HG03095 (cell line): ENCODE data around the gene CDK13.
"Not testable (repeated sequence)": the region's sequence is repeated elsewhere in the genome, so short reads cannot be mapped to it uniquely, and the experiment has no call there.

ENCODE experiments used
- ATAC-seq: cut with Tn5 transposase; IDR thresholded peaks from one replicate; pipeline ENCODE4 v1.9.1; 2021; ENCODE audit warnings: moderate library complexity; ENCODE audit not compliant: unreplicated experiment

Gene CDK13

DNA sequence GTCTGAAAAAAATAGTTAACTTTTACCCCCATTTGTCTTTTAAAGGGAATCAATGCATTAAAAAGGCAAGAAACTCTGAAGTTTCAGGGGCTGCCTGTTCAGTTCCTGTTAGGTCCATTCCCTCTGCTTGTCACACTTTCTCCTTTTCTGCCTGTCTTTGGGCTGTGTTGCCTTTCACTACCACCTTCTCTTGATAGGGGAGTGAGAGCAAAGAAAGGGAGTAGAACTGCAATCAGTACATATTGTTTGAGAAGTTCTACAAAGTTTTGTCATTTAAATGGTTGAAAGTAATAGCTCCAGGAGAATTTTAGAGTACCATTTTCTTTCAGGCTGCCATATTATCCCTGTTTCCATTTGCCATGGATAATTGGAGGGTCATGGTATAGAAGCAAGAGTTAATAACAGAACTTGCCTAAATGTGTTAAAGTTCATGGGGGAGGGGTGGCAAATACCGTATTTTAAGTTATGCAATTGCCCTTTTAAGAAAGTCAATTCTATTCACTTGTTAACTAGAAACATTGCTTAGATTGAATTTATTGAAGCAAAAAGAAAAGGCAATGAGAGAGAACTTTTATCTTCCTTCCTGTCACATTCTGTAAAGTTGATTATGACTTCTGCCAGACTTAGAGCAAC, 145.8 kb downstream of the CDK13 start:
- no peak for ATAC-seq

DNA sequence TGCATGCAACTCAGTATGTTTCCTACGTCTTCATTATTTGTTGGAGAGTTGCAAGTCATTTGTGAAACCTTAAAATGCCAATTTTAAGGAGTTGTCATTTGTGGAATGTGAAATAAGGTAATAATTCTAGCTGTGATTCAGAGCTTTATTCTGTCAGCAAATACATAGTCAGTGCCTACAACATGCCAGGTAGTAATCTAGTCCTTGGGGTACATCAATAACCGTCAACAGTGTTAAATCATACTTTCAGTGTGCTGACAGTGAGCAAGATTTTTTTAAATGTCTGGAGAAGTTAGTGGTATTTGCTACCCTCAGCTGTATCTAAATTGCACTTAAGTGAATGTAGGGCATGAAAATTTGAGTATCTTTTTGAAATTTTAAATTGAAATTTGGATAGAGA, 147.7 kb downstream of the CDK13 start:
- no peak for ATAC-seq

DNA sequence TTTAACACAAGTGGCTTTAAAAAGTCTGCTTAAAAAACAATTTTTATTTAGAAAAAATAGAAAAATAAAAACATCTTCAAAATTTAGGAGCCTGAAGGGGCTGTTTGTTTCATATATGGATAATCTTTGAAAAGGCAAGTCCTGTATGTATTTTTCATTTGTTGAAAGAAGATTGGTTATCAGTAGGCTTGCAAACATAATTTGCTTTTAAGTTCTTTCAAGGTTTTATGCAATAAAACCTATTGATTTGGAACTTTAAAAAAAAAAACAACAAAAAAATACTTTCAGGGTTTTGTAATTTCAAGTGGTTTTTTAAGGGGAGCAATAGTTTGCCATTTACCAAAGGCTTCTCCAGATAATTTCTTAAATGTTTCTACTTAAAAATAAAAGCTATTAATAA, 148.8 kb downstream of the CDK13 start:
- no peak for ATAC-seq

DNA sequence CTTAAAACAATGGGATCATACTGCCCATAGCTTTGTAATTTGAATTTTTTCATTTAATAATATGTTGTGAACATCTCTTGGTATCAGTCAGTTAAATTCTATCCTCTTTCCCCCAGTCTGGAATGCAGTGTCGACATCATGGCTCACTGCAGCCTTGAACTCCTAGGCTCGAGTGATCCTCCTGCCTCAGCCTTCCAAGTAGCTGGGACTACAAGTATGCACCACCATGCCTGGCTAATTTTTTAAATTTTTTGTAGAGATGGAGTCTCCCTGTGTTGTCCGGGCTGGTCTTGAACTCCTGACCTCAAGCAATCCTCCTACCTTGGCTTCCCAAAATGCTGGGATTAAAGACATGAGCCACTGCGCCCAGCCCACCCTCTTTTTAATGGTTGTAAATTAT, 149.8 kb downstream of the CDK13 start:
- no peak for ATAC-seq

DNA sequence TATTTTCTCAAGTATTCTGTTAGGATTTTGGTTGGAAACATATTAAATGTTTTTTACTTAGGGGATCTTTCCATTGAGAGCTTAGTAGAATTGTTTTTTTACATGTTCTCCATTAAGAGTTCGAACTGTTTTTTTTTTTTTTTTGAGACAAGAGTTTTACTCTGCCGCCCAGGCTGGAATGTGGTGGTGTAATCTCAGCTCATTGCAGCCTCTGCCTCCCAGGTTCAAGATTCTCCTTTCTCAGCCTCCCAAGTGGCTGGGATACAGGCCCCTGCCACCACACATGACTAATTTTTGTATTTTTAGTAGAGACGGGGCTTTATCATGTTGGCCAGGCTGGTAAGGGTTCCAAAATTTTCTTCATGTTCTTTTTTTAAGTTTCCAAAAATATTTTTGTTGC, 151.1 kb downstream of the CDK13 start:
- no peak for ATAC-seq

GRCh38 chr7:40102897-40103296, 152.8 kb downstream of the CDK13 start:
- ATAC-seq = no peak

- no peak for ATAC-seq
Observed at GRCh38 chr7:40105879-40106473, 155.9 kb downstream of the CDK13 start.

GRCh38 chr7:40115936-40116335, 165.9 kb downstream of the CDK13 start:
- ATAC-seq = no peak

DNA sequence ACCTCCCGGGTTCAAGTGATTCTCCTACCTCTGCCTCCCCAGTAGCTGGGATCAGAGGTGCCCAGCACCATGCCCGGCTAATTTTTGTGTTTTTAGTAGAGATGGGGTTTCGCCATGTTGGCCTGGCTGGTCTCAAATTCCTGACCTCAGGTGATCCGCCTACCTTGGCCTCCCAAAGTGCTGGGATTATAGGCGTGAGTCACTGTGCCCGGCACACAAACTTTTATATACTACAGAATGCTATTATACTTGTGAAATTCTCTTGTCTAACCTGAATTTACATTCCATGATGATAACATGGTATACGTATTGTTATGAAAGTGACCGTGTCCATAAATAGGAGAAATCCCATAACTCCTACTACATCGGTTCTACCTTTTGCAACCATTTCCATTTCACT, 167.1 kb downstream of the CDK13 start:
- ATAC-seq = not testable (repeated sequence)

GRCh38 chr7:40118201-40118600, 168.1 kb downstream of the CDK13 start:
- ATAC-seq = not testable (repeated sequence)

DNA sequence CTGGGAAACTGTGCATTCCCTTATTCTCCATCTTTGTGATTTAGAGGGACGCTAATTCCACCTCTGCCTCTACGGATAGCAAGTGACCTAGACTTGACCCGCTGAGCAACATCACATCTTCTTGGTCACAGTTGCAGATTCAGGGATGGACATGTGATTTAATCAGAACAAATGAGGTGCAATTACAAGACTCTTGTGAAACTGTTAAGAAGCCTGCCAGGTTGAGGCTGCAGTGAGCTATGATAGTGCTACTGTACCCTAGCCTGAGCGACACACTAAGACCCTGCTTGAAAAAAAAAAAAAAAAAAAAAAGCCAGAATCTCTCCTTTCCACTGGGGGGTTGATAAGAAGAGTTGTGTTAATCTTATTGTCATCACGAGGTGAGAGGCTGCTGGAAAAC, 170.0 kb downstream of the CDK13 start:
- no peak for ATAC-seq

DNA sequence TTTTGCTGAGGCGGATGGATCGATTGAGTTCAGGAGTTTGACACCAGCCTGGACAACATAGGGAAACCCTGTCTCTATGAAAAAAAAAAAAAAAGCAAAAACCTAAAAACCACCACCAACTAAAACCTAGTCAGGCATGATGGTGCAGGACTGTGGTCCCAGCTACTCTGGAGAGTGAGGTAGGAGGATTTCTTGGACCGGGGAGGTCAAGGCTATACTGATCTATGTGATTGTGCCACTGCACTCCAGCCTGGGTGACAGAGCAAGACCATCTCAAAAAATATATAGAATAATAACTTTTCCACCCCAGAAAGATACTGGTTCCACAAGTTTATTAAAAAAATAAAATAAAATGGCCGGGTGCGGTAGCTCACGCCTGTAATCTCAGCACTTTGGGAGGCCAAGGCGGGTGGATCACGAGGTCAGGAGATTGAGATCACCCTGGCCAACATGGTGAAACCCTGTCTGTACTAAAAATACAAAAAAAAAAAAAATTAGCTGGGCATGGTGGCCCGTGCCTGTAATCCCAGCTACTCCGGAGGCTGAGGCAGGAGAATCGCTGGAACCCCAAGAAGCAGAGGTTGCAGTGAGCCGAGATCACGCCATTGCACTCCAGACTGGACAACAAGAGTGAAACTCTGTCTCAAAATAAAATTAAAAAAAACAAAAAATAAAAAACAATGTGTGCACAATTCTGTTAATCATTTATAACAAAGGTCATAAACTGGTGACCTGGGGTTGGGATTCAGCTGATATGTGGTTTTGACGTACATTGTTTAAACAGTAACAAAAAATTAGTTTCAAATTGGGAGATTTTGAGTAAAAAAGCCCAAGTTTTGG, 172.3 kb downstream of the CDK13 start:
- not testable (repeated sequence) for ATAC-seq

- ATAC-seq = no peak
Observed at GRCh38 chr7:40122940-40123254, 172.8 kb downstream of the CDK13 start.

DNA sequence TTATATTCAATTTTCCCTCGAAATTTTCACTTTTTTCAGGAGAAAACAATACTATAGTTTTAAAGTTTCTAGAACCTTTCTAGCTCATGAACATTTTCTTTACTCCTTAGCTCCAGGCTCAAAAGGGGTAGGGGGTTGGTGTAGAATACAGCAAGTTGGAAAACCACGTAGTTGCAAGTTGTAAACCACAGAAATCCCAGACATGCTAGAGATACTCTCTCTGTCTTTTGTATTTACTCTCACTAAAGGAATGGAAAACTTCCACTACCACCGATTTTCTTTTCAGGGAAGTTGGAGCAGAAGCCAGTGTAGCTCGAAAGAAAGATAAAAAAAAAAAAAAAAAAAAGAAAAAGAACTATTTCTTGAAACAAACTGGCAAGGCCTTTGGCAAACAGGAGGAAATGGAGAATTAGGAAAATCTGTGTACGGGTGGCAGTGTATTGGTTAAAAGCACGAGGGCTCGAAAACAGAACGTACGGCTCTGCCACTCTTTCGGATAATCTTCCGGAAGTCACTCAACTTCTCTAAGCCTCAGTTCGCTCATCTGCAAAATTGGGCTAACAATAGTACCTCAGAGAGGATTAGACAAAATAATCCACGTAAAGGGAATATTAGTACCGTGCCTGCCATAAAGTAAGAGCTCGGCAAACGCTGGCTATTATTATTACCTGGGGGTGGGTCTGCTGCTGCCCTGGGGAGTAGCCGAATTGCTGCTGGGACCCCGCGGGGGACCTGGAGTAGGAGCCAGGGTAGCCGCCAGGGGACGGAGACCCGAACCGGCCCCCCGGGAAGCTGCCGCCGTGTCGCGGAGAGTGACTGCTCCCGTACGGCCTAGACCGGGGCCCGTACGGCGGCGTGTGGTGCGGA, 183.7 kb downstream of the CDK13 start:
- ATAC-seq = peak; percentile 11

DNA sequence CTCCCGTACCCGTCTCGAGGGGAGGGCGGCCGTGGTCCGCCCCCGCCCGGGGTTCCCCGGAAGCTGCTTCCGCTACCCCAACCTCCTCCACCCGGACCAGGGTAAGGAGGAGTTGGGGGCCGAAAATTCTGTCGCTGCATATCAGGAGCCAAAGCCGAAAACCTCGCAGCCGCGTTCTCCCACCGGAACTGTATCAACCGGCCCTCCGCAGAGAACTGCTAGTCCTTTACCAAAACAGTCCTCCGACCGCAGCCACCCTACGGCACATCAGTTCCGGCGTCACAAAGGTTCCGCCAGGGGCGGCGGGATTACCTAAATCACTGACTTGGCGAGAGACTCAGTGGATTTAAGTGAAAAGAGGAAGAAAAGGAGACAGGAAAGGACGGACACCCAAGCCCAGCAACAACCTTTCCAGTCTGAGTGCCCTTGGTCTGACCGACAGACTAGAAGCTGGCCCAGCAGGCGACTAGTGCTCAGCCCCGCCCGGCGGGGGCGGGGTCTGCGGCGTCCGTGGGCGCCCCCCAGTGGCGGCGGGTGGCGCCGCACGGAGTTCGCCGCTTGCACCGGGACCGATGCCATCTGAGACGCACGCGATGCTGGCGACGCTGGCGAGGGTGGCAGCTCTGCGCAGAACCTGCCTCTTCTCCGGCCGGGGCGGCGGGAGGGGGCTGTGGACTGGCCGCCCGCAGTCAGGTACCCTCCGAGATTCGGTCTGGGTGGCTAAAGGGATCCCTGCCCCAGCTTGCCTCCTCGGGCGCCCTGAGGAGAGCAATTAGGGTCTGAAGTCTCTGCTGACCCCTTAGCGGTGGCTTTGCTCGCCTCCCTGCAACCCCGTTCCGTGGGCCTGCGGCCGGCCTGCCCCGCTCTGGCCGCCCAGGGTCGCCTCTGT, 184.6 kb downstream of the CDK13 start, which contains the start of the genes MPLKIP and SUGCT:
TSS of gene MPLKIP (minus strand) at position 195 of the 889 bp plus-strand sequence. CDS start at position 140, 55 bp downstream.
TSS of gene SUGCT (plus strand) at position 578 of the 889 bp plus-strand sequence.
- peak; percentile 89 for ATAC-seq

DNA sequence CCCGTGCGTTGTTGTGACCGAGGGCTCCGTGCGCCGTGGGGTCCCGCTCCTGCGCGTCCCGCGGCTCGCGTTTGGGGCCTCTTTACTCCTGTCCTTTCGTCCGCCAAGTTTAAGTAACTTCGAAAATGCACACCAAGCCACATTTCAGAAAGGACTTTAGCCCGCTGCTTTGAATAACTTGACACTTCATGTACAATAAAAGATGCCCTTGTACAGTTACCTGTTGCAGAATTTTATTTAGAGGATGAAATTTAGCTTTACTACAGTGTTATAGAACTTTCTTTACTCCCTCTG, 185.2 kb downstream of the CDK13 start:
- ATAC-seq = no peak

DNA sequence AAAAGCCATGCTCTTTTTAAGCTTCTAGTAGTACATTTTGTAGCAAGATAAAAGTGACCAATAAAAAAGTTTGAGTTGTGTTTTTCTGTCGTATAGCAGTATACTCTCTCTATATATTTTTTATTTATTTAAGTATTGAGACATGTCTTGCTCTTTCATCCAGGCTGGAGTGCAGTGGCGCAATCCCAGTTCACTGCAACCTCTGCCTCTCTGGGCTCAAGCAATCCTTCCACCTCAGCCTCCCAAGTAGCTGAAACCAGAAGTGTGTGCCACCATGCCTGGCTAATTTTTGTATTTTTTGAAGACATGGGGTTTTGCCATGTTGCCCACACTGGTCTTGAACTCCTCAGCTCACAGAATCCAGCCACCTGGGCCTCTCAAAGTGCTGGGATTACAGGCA, 187.5 kb downstream of the CDK13 start:
- ATAC-seq = no peak

DNA sequence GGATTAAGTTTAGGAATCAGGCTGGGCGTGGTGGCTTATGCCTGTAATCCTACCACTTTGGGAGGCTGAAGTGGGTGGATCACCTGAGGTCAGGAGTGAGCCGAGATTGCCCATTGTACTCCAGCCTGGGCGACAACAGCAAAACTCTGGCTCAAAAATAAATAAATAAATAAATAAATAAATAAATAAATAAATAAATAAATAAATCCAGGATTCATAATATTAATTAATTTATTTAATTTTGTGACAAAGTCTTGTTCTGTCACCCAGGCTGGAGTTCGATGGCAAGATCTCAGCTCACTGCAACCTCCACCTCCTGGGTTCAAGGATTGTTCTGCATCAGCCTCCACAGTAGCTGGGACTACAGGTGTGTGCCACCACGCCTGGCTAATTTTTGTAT, 188.9 kb downstream of the CDK13 start:
- no peak for ATAC-seq

GRCh38 chr7:40139891-40140290, 189.8 kb downstream of the CDK13 start:
- not testable (repeated sequence) for ATAC-seq

DNA sequence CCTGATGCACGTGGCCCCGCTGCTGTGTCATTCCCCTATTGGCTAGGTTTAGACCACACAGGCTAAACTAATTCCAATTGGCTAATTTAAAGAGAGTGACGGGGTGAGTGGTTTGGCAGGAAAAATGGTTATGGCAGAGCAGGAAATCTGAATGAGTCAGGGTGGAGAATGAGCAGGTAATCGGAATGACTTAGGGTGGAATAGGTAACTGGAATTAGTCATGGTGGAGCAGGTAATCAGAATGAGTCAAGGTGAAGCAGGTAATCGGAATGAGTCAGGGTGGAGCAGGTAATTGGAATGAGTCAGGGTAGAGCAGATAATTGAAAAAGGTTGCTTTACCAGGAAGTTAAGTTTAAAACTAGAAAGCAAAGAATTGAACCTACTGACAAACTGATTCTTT, 191.9 kb downstream of the CDK13 start:
- ATAC-seq = not testable (repeated sequence)
